ENCODE data around the gene CWF19L1. TPM values are rescaled to one million over a fixed set of nuclear protein-coding genes. Genes with fewer than 3 reads are reported as not detected.

CWF19L1 gene
- total RNA-seq, 1 donor from 2014 or later = 25.1 TPM

- Mint-ChIP-seq H3K27me3 (no peaks in the 10 kb centered on the region), H3K36me3 (peaks cover 13% of the 10 kb centered on the region)
Observed at GRCh38 chr10:100184426-100184825, 83.0 kb downstream of the CWF19L1 start.

GRCh38 chr10:100183481-100183880 lies 84.0 kb downstream of the CWF19L1 start:
- peaks cover 35% of the 10 kb centered on the region for H3K4me1 Mint-ChIP-seq (ENCODE audit: unreplicated experiment)
- DNase-seq (ENCODE audit: extremely low spot score, unreplicated experiment) = no peak
- H3K4me3 Mint-ChIP-seq = peak overlapping the region; percentile 47
- no peaks in the 10 kb centered on the region for H3K9me3 Mint-ChIP-seq
- no peak for TF ChIP-seq CTCF (conservative IDR thresholded peaks at IDR 0.05)
- H3K27ac Mint-ChIP-seq = peak overlapping the region; percentile 84
- H3K27me3 Mint-ChIP-seq = no peaks in the 10 kb centered on the region
- H3K36me3 Mint-ChIP-seq = peaks cover 10% of the 10 kb centered on the region

More at GRCh38 chr10:100184426-100184825, 83.0 kb downstream of the CWF19L1 start:
- no peak for DNase-seq (ENCODE audit: extremely low spot score, unreplicated experiment)
- Mint-ChIP-seq H3K4me1 (ENCODE audit: unreplicated experiment) (peaks cover 35% of the 10 kb centered on the region), H3K4me3 (peak overlapping the region; percentile 96), H3K27ac (peak overlapping the region; percentile 91), H3K9me3 (no peaks in the 10 kb centered on the region)
- TF ChIP-seq CTCF (conservative IDR thresholded peaks at IDR 0.05) = no peak

GRCh38 chr10:100182908-100183307 lies 84.5 kb downstream of the CWF19L1 start:
- DNase-seq (ENCODE audit: extremely low spot score, unreplicated experiment) = no peak
- no peaks in the 10 kb centered on the region for H3K9me3 Mint-ChIP-seq
- peaks cover 11% of the 10 kb centered on the region for H3K36me3 Mint-ChIP-seq
- peak overlapping the region; percentile 84 for H3K27ac Mint-ChIP-seq
- no peak overlapping the region for H3K4me3 Mint-ChIP-seq
- TF ChIP-seq CTCF (conservative IDR thresholded peaks at IDR 0.05) = no peak
- peaks cover 35% of the 10 kb centered on the region for H3K4me1 Mint-ChIP-seq (ENCODE audit: unreplicated experiment)
- H3K27me3 Mint-ChIP-seq = no peaks in the 10 kb centered on the region

Other genes with a start within 250 kb of the CWF19L1 start
- gene CPN1, start 185.8 kb downstream of the CWF19L1 start, total RNA-seq (ENCODE audit: low replicate concordance) = 0.52 TPM in 1 of 2 replicates, not detected in the other
- gene ERLIN1, start 81.6 kb downstream of the CWF19L1 start, total RNA-seq (ENCODE audit: low replicate concordance) = 28.6 and 37.1 TPM in 2 replicates
- gene CHUK, start 38.0 kb downstream of the CWF19L1 start, total RNA-seq (ENCODE audit: low replicate concordance) = 18.5 and 20.1 TPM in 2 replicates
- 39.5 and 59.3 TPM in 2 replicates for gene BLOC1S2, start 19.0 kb upstream of the CWF19L1 start, total RNA-seq (ENCODE audit: low replicate concordance)
- gene PKD2L1, start 62.6 kb upstream of the CWF19L1 start, total RNA-seq (ENCODE audit: low replicate concordance) = 0.26 TPM in 1 of 2 replicates, not detected in the other
- gene SCD, start 79.6 kb upstream of the CWF19L1 start, total RNA-seq (ENCODE audit: low replicate concordance) = 242 and 255 TPM in 2 replicates
- gene WNT8B, start 195.4 kb upstream of the CWF19L1 start, total RNA-seq (ENCODE audit: low replicate concordance) = 0.29 and 0.68 TPM in 2 replicates

All from type B pancreatic cell (in vitro differentiated cells).